K562 (cell line): ENCODE measurements around the gene ROBO3. TPM values are rescaled to one million over a fixed set of nuclear protein-coding genes. Genes with fewer than 3 reads are reported as not detected.

Experiments
- ATAC-seq: fragments of 200-7000 bp; cut with Tn5 transposase; 3 replicates; pipeline ENCODE4 v1.9.1; 2020; ENCODE audit warnings: moderate library complexity
- BruUV-seq: library from RNA; stranded (reverse); fragments of 400-500 nt; replicated peaks from 2 replicates; lab custom pipeline; 2021; lab: Mats Ljungman, UMichigan
- CTCF ChIA-PET: fragments of 300-600 bp; formaldehyde crosslinking; extraction: SDS; loops from one replicate; lab custom pipeline; 2021; ENCODE audit warnings: low intra/inter-chr PET ratio; lab: Yijun Ruan, JAX
- POLR2A ChIA-PET: fragments of 300-600, 350-650 bp; sonication (Branson Sonifier 250); formaldehyde crosslinking; extraction: SDS; loops from one replicate; lab custom pipeline; 2021; ENCODE audit warnings: antibody characterized with exemption, inconsistent platforms; lab: Yijun Ruan, JAX
- DNase-seq, 4 experiments: peaks; one replicate each; pipeline versions ENCODE4 v3.0.0 to v3.0.0-alpha.2; 2011 to 2018; ENCODE audit warnings: low spot score in 3 of 4, mixed read lengths in 3 of 4; ENCODE audit errors: extremely low read depth in 1 of 4
- FAIRE-seq: peaks from 2 replicates; lab custom pipeline; 2011; peaks lifted over from hg19 to GRCh38; lab: Jason Lieb, UNC
- H2AFZ ChIP-seq: 2 replicates; pipeline ENCODE4 v1.6.0; 2011; ENCODE audit warnings: low read depth, low read length, control low read depth, inconsistent platforms
- H3K27ac ChIP-seq: fragments of 200-600 bp; 3 replicates; pipeline ENCODE4 v1.8.0; 2011; ENCODE audit warnings: low read depth, mild to moderate bottlenecking, control low read depth, inconsistent platforms, low read length, moderate library complexity, mixed read lengths; ENCODE audit errors: extremely low read depth
- H3K27me3 ChIP-seq, 2 experiments: fragments of 300-600 bp in 1 of 2; 2 replicates in 1 of 2; 3 replicates in 1 of 2; pipeline versions ENCODE4 v1.6.0 to v1.8.0; 2011; ENCODE audit warnings: inconsistent platforms in 2 of 2, low read length in 2 of 2, mild to moderate bottlenecking in 1 of 2, mixed read lengths in 1 of 2, moderate library complexity in 1 of 2; ENCODE audit not compliant: control insufficient read depth in 2 of 2, insufficient read depth in 2 of 2
- H3K36me3 ChIP-seq: fragments of 300-600 bp; 3 replicates; pipeline ENCODE4 v1.8.0; 2011; ENCODE audit warnings: mild to moderate bottlenecking, low read length, inconsistent platforms; ENCODE audit not compliant: control insufficient read depth, insufficient read depth
- H3K4me1 ChIP-seq, 2 experiments: fragments of 200-600 bp in 1 of 2; replicated peaks in 1 of 2; 2 replicates in 1 of 2; 3 replicates in 1 of 2; pipeline versions ENCODE4 v1.5.1 to v1.8.0; 2011; ENCODE audit warnings: inconsistent platforms in 2 of 2, low read length in 2 of 2, mild to moderate bottlenecking in 1 of 2, mixed read lengths in 1 of 2, moderate library complexity in 1 of 2; ENCODE audit not compliant: control insufficient read depth in 2 of 2, insufficient read depth in 2 of 2
- H3K4me2 ChIP-seq: 2 replicates; pipeline ENCODE4 v1.6.1; 2011; ENCODE audit warnings: low read length, control low read depth, inconsistent platforms, mixed read lengths; ENCODE audit not compliant: insufficient read depth
- H3K4me3 ChIP-seq: fragments of 200-600 bp; sonication (generic), shearing (Covaris generic); 2 replicates; pipeline ENCODE4 v1.5.1; 2016; ENCODE audit warnings: control low read depth, inconsistent platforms
- H3K79me2 ChIP-seq: fragments of 200-600 bp; 3 replicates; pipeline ENCODE4 v1.8.0; 2011; ENCODE audit warnings: low read length, inconsistent platforms; ENCODE audit not compliant: control insufficient read depth, insufficient read depth
- H3K9ac ChIP-seq, 2 experiments: 2 replicates each; pipeline versions ENCODE4 v1.6.0 to v1.6.1; 2011; ENCODE audit warnings: low read depth in 2 of 2, low read length in 2 of 2, control low read depth in 1 of 2, inconsistent platforms in 1 of 2, mild to moderate bottlenecking in 1 of 2, mixed read lengths in 1 of 2; ENCODE audit not compliant: insufficient read depth in 1 of 2
- H3K9me1 ChIP-seq: one replicate; pipeline ENCODE4 v1.6.0; 2011; ENCODE audit warnings: inconsistent platforms, mild to moderate bottlenecking, low read length, moderate library complexity; ENCODE audit not compliant: control insufficient read depth, insufficient read depth
- H3K9me3 ChIP-seq: replicated peaks from 2 replicates; pipeline ENCODE4 v1.5.1; 2011; ENCODE audit warnings: low read depth, low read length, inconsistent platforms; ENCODE audit not compliant: control insufficient read depth, insufficient read depth
- H4K20me1 ChIP-seq: replicated peaks from 2 replicates; pipeline ENCODE4 v1.6.1; 2011; ENCODE audit warnings: low read length, inconsistent platforms, mixed read lengths; ENCODE audit not compliant: control insufficient read depth, insufficient read depth
- ASH1L ChIP-seq: fragments of 450-650 bp; IDR thresholded peaks from 2 replicates; pipeline ENCODE4 v1.6.1; 2018; ENCODE audit warnings: borderline replicate concordance, mild to moderate bottlenecking, low read depth; ENCODE audit not compliant: partially characterized antibody
- BCOR ChIP-seq: fragments of 450-650 bp; IDR thresholded peaks from 2 replicates; pipeline ENCODE4 v1.6.1; 2016
- CBFA2T2 ChIP-seq: fragments of 450-650 bp; conservative IDR thresholded peaks from 2 replicates; pipeline ENCODE4 v1.6.1; 2017; ENCODE audit warnings: mild to moderate bottlenecking
- CREM ChIP-seq: IDR thresholded peaks from 2 replicates; pipeline ENCODE4 v1.6.1; 2014; ENCODE audit warnings: antibody characterized with exemption, low read depth
- GTF2F1 ChIP-seq: IDR thresholded peaks from 2 replicates; pipeline ENCODE4 v1.6.1; 2011; ENCODE audit warnings: low read depth, low read length, improper control_type of control experiment
- HNRNPH1 ChIP-seq: fragments of 200-400 bp; formaldehyde crosslinking; optimal IDR thresholded peaks from 2 replicates; pipeline ENCODE3; 2017; ENCODE audit warnings: low read depth, mild to moderate bottlenecking, low read length, moderate library complexity
- HNRNPK ChIP-seq: fragments of 200-400 bp; formaldehyde crosslinking; IDR thresholded peaks from one replicate; pipeline ENCODE4 v1.6.1; 2018; ENCODE audit warnings: mild to moderate bottlenecking, low read depth, low read length; ENCODE audit not compliant: poor library complexity, severe bottlenecking
- NFYB ChIP-seq: IDR thresholded peaks from 2 replicates; pipeline ENCODE4 v1.6.1; 2011; ENCODE audit warnings: mild to moderate bottlenecking, moderate library complexity; ENCODE audit not compliant: insufficient read length; ENCODE audit errors: extremely low read depth
- POLR2A ChIP-seq: fragments of 450-650 bp; conservative IDR thresholded peaks from 2 replicates; pipeline ENCODE4 v1.6.1; 2016
- SNIP1 ChIP-seq: fragments of 450-650 bp; IDR thresholded peaks from 2 replicates; pipeline ENCODE4 v1.7.1; 2017; ENCODE audit warnings: low read depth, mild to moderate bottlenecking
- SRSF1 ChIP-seq: fragments of 200-400 bp; formaldehyde crosslinking; IDR thresholded peaks from 2 replicates; pipeline ENCODE4 v1.6.1; 2017; ENCODE audit warnings: mild to moderate bottlenecking, low read depth, low read length, moderate library complexity
- WGBS: fragments of 100-300 bp; shearing (Covaris generic); methylation state at CpG from one replicate; pipeline ENCODE4 v1.1.6; 2016; ENCODE audit warnings: low coverage, mixed read lengths; ENCODE audit not compliant: insufficient coverage; ENCODE audit errors: missing lambda C conversion rate; 5-methylcytosine and 5-hydroxymethylcytosine counted together
- in situ Hi-C: fragments of 300-500 bp; cut with MboI; formaldehyde crosslinking; loops from 4 replicates; pipeline ENCODE4 v1.15.0; 2018; ENCODE audit warnings: inconsistent platforms, mixed read lengths
- intact Hi-C: fragments of 100-400 bp; cut with micrococcal nuclease; formaldehyde crosslinking; loops from 2 replicates; pipeline ENCODE4 v1.14.2; 2022
- polyA plus RNA-seq, 8 experiments: library from polyadenylated mRNA; depleted of rRNA in 4 of 8; stranded (reverse) in 5 of 8; unstranded in 3 of 8; fragments of >200 nt; fragmentation: Nextera tagmentation in 2 of 8; fragmentation: Illumina TruSeq in 1 of 8; extraction: Ambion mirVana in 2 of 8; extraction: Trizol in 1 of 8; gene quantifications; 2 replicates each; pipeline versions ENCODE4 v1.2.1 to v1.2.3, GENCODE V29; 2011 to 2014; ENCODE audit warnings: inconsistent platforms in 1 of 8, missing spikeins in 1 of 8
- total RNA-seq, 7 experiments: library from RNA; depleted of rRNA in 6 of 7; stranded (reverse); fragments of >200 nt in 6 of 7; fragmentation: Illumina TruSeq in 2 of 7; extraction: Trizol in 2 of 7; gene quantifications; 2 replicates each; pipeline versions ENCODE4 v1.2.1 to v1.2.3, GENCODE V29; 2011 to 2021; ENCODE audit warnings: low replicate concordance in 1 of 7

Gene ROBO3
- total and polyA plus RNA-seq, 9 of the 15 experiments (the other 6 are each of a cell fraction or from before 2014, with no cell fraction given): 0.29 to 1.4 (median 0.97) TPM; not detected in 2

DNA sequence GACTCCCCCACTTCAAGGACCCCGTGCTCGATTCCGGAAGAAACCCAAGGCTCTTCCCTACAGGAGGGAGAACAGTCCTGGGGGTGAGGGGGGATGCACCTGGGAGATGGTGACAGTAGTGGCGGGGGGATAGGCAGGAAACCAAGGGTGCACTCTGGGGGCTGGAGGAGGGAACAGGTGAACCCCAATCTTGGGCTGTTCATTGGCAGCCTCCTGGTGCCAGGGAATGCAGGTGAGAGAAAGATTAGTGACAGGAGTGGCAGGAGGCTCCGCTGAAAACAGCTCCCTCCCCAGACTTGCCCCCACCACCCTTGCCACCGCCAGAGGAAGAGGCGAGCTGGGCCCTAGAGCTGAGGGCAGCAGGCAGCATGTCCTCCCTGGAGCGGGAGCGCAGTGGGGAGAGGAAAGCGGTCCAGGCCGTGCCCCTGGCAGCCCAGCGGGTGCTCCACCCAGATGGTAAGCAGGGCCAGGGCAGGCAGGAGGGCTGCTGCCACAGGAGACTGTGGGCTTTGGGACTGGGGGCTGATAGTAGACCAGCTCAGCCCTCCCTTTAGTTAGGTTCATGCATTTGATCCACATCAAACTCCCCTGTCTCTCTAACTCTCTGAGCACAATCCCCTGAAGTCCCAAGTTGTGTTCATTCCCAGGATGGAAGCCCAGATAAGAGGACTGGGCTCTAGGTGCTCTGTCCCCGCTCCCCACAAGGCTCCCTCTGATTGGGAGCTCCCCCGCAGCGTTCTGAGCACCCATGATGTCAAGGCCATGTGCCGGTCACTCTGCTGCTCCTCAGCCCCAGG is 14.5 kb downstream of the ROBO3 start:
- H3K9me3 ChIP-seq: no peaks in the 10 kb centered on the region
- peaks cover 5 to 70% of the 10 kb centered on the region in 2 experiments; a peak in 4 of 5 replicates for H3K27me3 ChIP-seq
- no peaks in the 10 kb centered on the region for H3K9me1 ChIP-seq
- FAIRE-seq (no peak), DNase-seq (peak in 1 of 4 experiments; percentile 13), ATAC-seq (no peak)
- TF ChIP-seq POLR2A: no peak
- TF ChIP-seq BCOR: no peak
- no peak for TF ChIP-seq ASH1L
- no peak for TF ChIP-seq CBFA2T2
- no peak for TF ChIP-seq SNIP1
- no peak for TF ChIP-seq SRSF1
- TF ChIP-seq GTF2F1: no peak
- no peak for TF ChIP-seq HNRNPK
- TF ChIP-seq NFYB: no peak
- TF ChIP-seq HNRNPH1: no peak
- no peak for TF ChIP-seq CREM
- in situ Hi-C loops: no loop called here
- no peak overlapping the region for H2AFZ ChIP-seq
- ChIA-PET POLR2A (no interaction called here), CTCF (no interaction called here)
- WGBS: 5% methylated on average over 10 of the region's 16 CpGs
- no peak overlapping the region for H3K4me3 ChIP-seq
- no peak overlapping the region for H3K27ac ChIP-seq
- 0 out of 2 replicates have a peak, but pooled peaks cover 3% of the 10 kb centered on the region for H4K20me1 ChIP-seq
- intact Hi-C loops: no loop called here
- H3K36me3 ChIP-seq: no peaks in the 10 kb centered on the region
- no peaks in the 10 kb centered on the region for H3K79me2 ChIP-seq
- peaks cover 4 to 27% of the 10 kb centered on the region in 2 experiments; a peak in 4 of 5 replicates for H3K4me1 ChIP-seq
- BruUV-seq: no TSS peak
- H3K4me2 ChIP-seq: no peak overlapping the region
- peak overlapping the region in 1 of 2 experiments; percentile 71; a peak in 2 of 4 replicates for H3K9ac ChIP-seq
